SK-N-SH (cell line): ENCODE measurements around the gene ENKUR. TPM values are rescaled to one million over a fixed set of nuclear protein-coding genes. Genes with fewer than 3 reads are reported as not detected.

Experiments used
- CTCF ChIA-PET: fragments of 300-600, 350-600 bp; formaldehyde crosslinking; extraction: SDS; loops from one replicate; lab custom pipeline; 2021; lab: Yijun Ruan, JAX
- POLR2A ChIA-PET: fragments of 350-600 bp; sonication (Branson Sonifier 250); formaldehyde crosslinking; extraction: SDS; loops from one replicate; lab custom pipeline; 2020; ENCODE audit warnings: antibody characterized with exemption, inconsistent platforms; lab: Yijun Ruan, JAX
- DNase-seq: peaks from one replicate; pipeline ENCODE4 v3.0.0; 2012
- H2AFZ ChIP-seq: fragments of 200-600 bp; sonication (generic); 2 replicates; pipeline ENCODE4 v1.8.1; 2016; ENCODE audit warnings: antibody characterized with exemption, mild to moderate bottlenecking, low read depth
- H3F3A ChIP-seq: fragments of 200-600 bp; sonication (generic); replicated peaks from 2 replicates; pipeline ENCODE3; 2016; ENCODE audit warnings: antibody characterized with exemption, mild to moderate bottlenecking; ENCODE audit not compliant: insufficient read depth
- H3K27ac ChIP-seq, 2 experiments: fragments of 200-500 bp in 1 of 2; fragments of 200-600 bp in 1 of 2; sonication (Bioruptor generic) in 1 of 2; sonication (generic), shearing (Covaris generic) in 1 of 2; 2 replicates each; pipeline versions ENCODE4 v1.5.1 to v1.6.1; 2014 to 2016; ENCODE audit warnings: low read depth in 2 of 2, inconsistent platforms in 1 of 2, low read length in 1 of 2, mild to moderate bottlenecking in 1 of 2, mixed read lengths in 1 of 2
- H3K27me3 ChIP-seq: fragments of 200-600 bp; sonication (generic), shearing (Covaris generic); 2 replicates; pipeline ENCODE4 v1.6.1; 2016; ENCODE audit warnings: mixed run types; ENCODE audit not compliant: insufficient read depth
- H3K36me3 ChIP-seq, 2 experiments: fragments of 200-500 bp in 1 of 2; fragments of 200-600 bp in 1 of 2; sonication (Bioruptor generic) in 1 of 2; sonication (generic) in 1 of 2; replicated peaks in 1 of 2; 2 replicates each; pipeline versions ENCODE3 to v1.5.1; 2014 to 2016; ENCODE audit warnings: low read length in 1 of 2, mild to moderate bottlenecking in 1 of 2; ENCODE audit not compliant: insufficient read depth in 2 of 2, control insufficient read depth in 1 of 2
- H3K4me1 ChIP-seq, 2 experiments: fragments of 200-500 bp in 1 of 2; fragments of 200-600 bp in 1 of 2; sonication (Bioruptor generic) in 1 of 2; sonication (generic), shearing (Covaris generic) in 1 of 2; 2 replicates each; pipeline versions ENCODE4 v1.5.1 to v1.6.1; 2014 to 2016; ENCODE audit warnings: low read depth in 1 of 2, low read length in 1 of 2, mixed run types in 1 of 2; ENCODE audit not compliant: insufficient read depth in 2 of 2, control insufficient read depth in 1 of 2
- H3K4me2 ChIP-seq: fragments of 200-600 bp; sonication (generic), shearing (Covaris generic); 2 replicates; pipeline ENCODE4 v1.6.1; 2017; ENCODE audit warnings: mixed run types
- H3K4me3 ChIP-seq, 2 experiments: fragments of 200-500 bp in 1 of 2; fragments of 200-600 bp in 1 of 2; sonication (Bioruptor generic) in 1 of 2; sonication (generic), shearing (Covaris generic) in 1 of 2; 2 replicates each; pipeline versions ENCODE4 v1.5.1 to v1.8.1; 2014 to 2016; ENCODE audit warnings: low read depth in 2 of 2, inconsistent platforms in 1 of 2, low read length in 1 of 2, mild to moderate bottlenecking in 1 of 2, mixed read lengths in 1 of 2, moderate library complexity in 1 of 2
- H3K79me2 ChIP-seq: fragments of 200-600 bp; sonication (generic); 2 replicates; pipeline ENCODE4 v1.8.1; 2017; ENCODE audit warnings: mild to moderate bottlenecking; ENCODE audit not compliant: insufficient read depth
- H3K9ac ChIP-seq: fragments of 200-600 bp; sonication (generic); 2 replicates; pipeline ENCODE4 v1.6.1; 2017; ENCODE audit warnings: mixed run types
- H3K9me2 ChIP-seq: fragments of 200-600 bp; sonication (generic); 2 replicates; pipeline ENCODE4 v1.6.1; 2017; ENCODE audit warnings: mixed run types
- H3K9me3 ChIP-seq: fragments of 200-600 bp; sonication (generic); 2 replicates; pipeline ENCODE4 v1.6.1; 2017; ENCODE audit warnings: mixed run types, mild to moderate bottlenecking, moderate library complexity
- H4K20me1 ChIP-seq: fragments of 200-600 bp; sonication (generic); 2 replicates; pipeline ENCODE4 v1.6.1; 2017; ENCODE audit warnings: mild to moderate bottlenecking, mixed run types; ENCODE audit not compliant: insufficient read depth
- ELF1 ChIP-seq: IDR thresholded peaks from 2 replicates; pipeline ENCODE4 v1.4.0; 2012
- FOSL2 ChIP-seq: IDR thresholded peaks from 2 replicates; pipeline ENCODE4 v1.4.0; 2012; ENCODE audit warnings: low read depth, mild to moderate bottlenecking, moderate library complexity, borderline replicate concordance
- JUND ChIP-seq: IDR thresholded peaks from 2 replicates; pipeline ENCODE4 v1.4.0; 2012
- MEF2A ChIP-seq: IDR thresholded peaks from 2 replicates; pipeline ENCODE4 v1.4.0; 2012; ENCODE audit warnings: low read depth, borderline replicate concordance
- MXI1 ChIP-seq: IDR thresholded peaks from 2 replicates; pipeline ENCODE4 v1.6.1; 2012; ENCODE audit warnings: mild to moderate bottlenecking, low read depth, low read length, improper control_type of control experiment
- NFIC ChIP-seq: IDR thresholded peaks from 2 replicates; pipeline ENCODE4 v1.4.0; 2012; ENCODE audit warnings: borderline replicate concordance
- NRF1 ChIP-seq: IDR thresholded peaks from 2 replicates; pipeline ENCODE4 v1.6.1; 2012; ENCODE audit warnings: low read depth, mild to moderate bottlenecking, low read length
- POLR2AphosphoS5 ChIP-seq: IDR thresholded peaks from 2 replicates; pipeline ENCODE4 v1.6.1; 2012; ENCODE audit warnings: low read depth, low read length
- RAD21 ChIP-seq: IDR thresholded peaks from 2 replicates; pipeline ENCODE4 v1.6.1; 2012; ENCODE audit warnings: mild to moderate bottlenecking, low read length
- REST ChIP-seq: IDR thresholded peaks from 2 replicates; pipeline ENCODE4 v1.6.1; 2012; ENCODE audit warnings: mild to moderate bottlenecking, low read depth, low read length, moderate library complexity
- RFX5 ChIP-seq: IDR thresholded peaks from 2 replicates; pipeline ENCODE4 v1.6.1; 2012; ENCODE audit warnings: mild to moderate bottlenecking, improper control_type of control experiment, low read length
- SMC3 ChIP-seq: IDR thresholded peaks from 2 replicates; pipeline ENCODE4 v1.6.1; 2012; ENCODE audit warnings: low read depth, low read length, improper control_type of control experiment
- TAF1 ChIP-seq: IDR thresholded peaks from 2 replicates; pipeline ENCODE4 v1.6.1; 2012; ENCODE audit warnings: low read depth, mild to moderate bottlenecking, low read length, moderate library complexity, borderline replicate concordance
- TCF12 ChIP-seq: IDR thresholded peaks from 2 replicates; pipeline ENCODE4 v1.4.0; 2012
- USF2 ChIP-seq: fragments of 150-350 bp; IDR thresholded peaks from 2 replicates; pipeline ENCODE4 v1.6.1; 2017; ENCODE audit warnings: antibody characterized with exemption, low read length, low read depth, borderline replicate concordance
- WGBS: methylation state at CpG from one replicate; pipeline ENCODE4 v1.1.6; 2017; ENCODE audit warnings: low lambda C conversion rate; 5-methylcytosine and 5-hydroxymethylcytosine counted together
- polyA plus RNA-seq, 3 experiments: library from polyadenylated mRNA; depleted of rRNA; stranded (reverse); fragments of >200 nt; gene quantifications; 2 replicates each; pipeline ENCODE4 v1.2.3, GENCODE V29; 2012
- TF ChIP-seq, protein P1 (sequence below): IDR thresholded peaks from 2 replicates; pipeline ENCODE4 v1.4.0; 2012; ENCODE audit warnings: low read depth, borderline replicate concordance
- TF ChIP-seq, protein P2 (sequence below): fragments of 150-350 bp; IDR thresholded peaks from 2 replicates; pipeline ENCODE4 v1.6.1; 2016; ENCODE audit warnings: mild to moderate bottlenecking, low read depth, low read length
- TF ChIP-seq, protein P3 (sequence below): IDR thresholded peaks from 2 replicates; pipeline ENCODE4 v1.4.0; 2012; ENCODE audit warnings: low read depth, borderline replicate concordance

The ENKUR gene
- polyA plus RNA-seq, 1 of the 3 experiments (the other 2 are of a cell fraction) = 0.13 TPM

GRCh38 chr10:25047591-25048301, 31.8 kb upstream of the ENKUR start:
- Histone ChIP-seq H3K9me2 (no peaks in the 10 kb centered on the region), H3K4me3 (no peak overlapping the region), H3F3A (no peaks in the 10 kb centered on the region), H3K79me2 (no peaks in the 10 kb centered on the region), H3K36me3 (no peaks in the 10 kb centered on the region), H4K20me1 (no peaks in the 10 kb centered on the region), H3K27me3 (no peaks in the 10 kb centered on the region), H3K27ac (no peak overlapping the region), H3K9ac (no peak overlapping the region), H3K9me3 (no peaks in the 10 kb centered on the region), H3K4me2 (no peak overlapping the region), H2AFZ (no peak overlapping the region), H3K4me1 (no peaks in the 10 kb centered on the region)
- 61% methylated on average over 4 of the region's 4 CpGs for WGBS
- no peak for TF ChIP-seq REST
- no peak for TF ChIP-seq RAD21
- TF ChIP-seq, protein P1, sequence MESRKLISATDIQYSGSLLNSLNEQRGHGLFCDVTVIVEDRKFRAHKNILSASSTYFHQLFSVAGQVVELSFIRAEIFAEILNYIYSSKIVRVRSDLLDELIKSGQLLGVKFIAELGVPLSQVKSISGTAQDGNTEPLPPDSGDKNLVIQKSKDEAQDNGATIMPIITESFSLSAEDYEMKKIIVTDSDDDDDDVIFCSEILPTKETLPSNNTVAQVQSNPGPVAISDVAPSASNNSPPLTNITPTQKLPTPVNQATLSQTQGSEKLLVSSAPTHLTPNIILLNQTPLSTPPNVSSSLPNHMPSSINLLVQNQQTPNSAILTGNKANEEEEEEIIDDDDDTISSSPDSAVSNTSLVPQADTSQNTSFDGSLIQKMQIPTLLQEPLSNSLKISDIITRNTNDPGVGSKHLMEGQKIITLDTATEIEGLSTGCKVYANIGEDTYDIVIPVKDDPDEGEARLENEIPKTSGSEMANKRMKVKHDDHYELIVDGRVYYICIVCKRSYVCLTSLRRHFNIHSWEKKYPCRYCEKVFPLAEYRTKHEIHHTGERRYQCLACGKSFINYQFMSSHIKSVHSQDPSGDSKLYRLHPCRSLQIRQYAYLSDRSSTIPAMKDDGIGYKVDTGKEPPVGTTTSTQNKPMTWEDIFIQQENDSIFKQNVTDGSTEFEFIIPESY = no peak
- no peak for TF ChIP-seq FOSL2
- TF ChIP-seq TCF12 = no peak
- no peak for TF ChIP-seq POLR2AphosphoS5
- no peak for TF ChIP-seq USF2
- TF ChIP-seq ELF1 = no peak
- TF ChIP-seq, protein P2, sequence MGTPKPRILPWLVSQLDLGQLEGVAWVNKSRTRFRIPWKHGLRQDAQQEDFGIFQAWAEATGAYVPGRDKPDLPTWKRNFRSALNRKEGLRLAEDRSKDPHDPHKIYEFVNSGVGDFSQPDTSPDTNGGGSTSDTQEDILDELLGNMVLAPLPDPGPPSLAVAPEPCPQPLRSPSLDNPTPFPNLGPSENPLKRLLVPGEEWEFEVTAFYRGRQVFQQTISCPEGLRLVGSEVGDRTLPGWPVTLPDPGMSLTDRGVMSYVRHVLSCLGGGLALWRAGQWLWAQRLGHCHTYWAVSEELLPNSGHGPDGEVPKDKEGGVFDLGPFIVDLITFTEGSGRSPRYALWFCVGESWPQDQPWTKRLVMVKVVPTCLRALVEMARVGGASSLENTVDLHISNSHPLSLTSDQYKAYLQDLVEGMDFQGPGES = no peak
- TF ChIP-seq JUND = no peak
- TF ChIP-seq, protein P3, sequence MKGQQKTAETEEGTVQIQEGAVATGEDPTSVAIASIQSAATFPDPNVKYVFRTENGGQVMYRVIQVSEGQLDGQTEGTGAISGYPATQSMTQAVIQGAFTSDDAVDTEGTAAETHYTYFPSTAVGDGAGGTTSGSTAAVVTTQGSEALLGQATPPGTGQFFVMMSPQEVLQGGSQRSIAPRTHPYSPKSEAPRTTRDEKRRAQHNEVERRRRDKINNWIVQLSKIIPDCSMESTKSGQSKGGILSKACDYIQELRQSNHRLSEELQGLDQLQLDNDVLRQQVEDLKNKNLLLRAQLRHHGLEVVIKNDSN = no peak
- no peak for TF ChIP-seq NRF1
- TF ChIP-seq RFX5 = no peak
- no peak for TF ChIP-seq MXI1
- TF ChIP-seq SMC3 = no peak
- TF ChIP-seq MEF2A = no peak
- TF ChIP-seq TAF1 = no peak
- no peak for TF ChIP-seq NFIC
- ChIA-PET CTCF (interaction anchor here (0.8 kb wide), 1 partner anchor 31 kb away, joined by 3 read pairs; no protein-coding TSS in a partner anchor), POLR2A (no interaction called here)
- no peak for DNase-seq
